ENCODE measurements around the gene FAM171A1.
"Not testable (repeated sequence)": the region's sequence is repeated elsewhere in the genome, so short reads cannot be mapped to it uniquely, and the experiment has no call there.

The FAM171A1 gene

DNA sequence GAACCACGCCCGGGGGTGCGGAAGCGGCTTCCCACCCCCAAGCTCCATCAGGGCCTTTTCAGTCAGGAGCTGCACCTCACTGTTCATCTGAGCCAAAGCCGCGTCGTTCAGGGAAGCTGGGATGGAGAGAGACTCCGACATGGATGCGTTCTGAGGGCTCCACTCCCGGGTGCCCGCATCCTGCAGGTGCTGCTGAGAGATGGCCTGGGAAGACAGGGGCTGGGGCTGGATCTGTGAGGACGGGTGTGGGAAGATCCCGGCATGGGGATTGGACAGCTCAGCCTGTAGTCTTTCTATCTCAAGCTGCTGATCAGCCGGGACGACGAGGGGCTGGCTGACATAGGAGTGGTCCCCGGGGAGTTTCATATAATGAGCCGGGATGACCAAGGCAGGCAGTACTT, 157.6 kb downstream of the FAM171A1 start:
- DNase-seq (ENCODE audit: low read depth in 1 of 2, low spot score in 1 of 2) = no peak

DNA sequence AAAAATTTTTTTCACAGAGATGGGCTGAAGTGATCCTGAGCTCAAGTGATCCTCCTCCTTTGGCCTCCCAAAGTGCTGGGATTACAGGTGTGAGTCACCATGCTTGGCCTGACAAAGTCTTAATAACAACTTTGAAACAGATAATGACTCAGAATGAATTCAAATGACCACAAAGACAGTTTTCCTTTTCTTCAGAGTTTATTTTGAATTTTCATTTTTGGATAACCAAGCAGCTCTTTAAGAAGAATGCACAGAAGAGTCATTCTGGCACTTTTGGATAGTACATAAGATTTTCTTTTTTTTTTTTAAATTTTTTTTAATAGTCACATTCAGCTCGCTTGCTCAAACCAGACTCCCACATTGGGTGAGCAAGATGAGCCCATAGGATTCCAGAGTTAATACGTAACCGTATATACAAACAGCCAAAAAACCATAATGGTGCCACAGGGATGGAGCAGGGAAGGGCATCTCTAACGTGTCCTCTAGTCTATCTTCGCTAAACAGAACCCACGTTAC, 159.6 kb downstream of the FAM171A1 start:
- no peak for DNase-seq (ENCODE audit: low read depth in 1 of 2, low spot score in 1 of 2)

DNA sequence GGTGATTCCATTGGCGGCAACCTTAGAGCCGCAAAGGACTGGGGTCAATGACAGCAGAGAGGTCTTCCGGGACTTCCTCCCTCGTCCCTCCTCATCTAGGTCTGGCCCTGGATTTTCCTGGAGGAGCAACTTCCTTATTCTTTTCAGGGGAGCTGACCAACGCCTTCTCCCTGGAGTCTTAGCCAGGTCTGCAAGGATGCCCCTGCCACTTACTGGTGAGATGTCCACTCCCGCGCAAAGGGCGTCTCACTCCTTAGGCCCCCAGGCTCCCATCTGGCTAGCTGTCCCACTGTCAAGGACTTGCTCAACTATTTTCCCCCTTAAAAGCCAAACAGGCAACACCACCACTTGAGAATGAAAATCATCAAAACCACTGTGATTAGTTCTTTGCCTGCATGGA, 160.6 kb downstream of the FAM171A1 start:
- no peak for DNase-seq (ENCODE audit: low read depth in 1 of 2, low spot score in 1 of 2)

DNA sequence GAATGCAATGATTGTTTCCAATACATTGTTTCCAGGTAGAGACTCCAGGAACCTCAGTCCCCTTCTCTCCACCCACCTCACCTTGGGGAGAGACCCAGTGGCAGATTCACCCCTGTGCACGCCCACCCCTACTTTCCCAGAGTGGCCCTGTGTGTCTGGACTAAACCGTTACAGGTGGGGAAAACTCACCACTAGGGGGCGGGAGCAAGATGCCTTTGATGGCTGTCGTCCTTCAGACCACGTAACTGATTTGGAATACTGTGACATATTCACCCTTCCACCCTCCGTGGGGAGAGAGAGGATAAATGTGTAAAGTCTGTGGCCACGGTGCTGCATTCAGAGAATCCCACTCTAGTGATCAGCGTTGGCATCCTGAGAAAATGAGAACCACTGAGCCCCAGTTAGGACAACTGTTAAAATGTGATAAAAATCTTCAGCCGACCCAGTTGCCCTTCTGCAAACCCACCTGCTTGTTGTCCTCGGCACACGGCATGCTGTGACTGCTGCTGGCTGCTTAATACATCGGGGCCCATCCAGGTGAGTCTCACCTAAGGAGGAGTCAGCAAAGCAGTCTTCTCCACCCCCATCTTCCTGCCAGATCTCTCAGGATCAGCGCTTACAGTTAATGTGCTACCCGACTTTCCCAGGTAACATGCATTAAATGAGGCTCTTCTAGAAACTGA, 161.1 kb downstream of the FAM171A1 start:
- peak; percentile 50 to 77 for DNase-seq (ENCODE audit: low read depth in 1 of 2, low spot score in 1 of 2)

DNA sequence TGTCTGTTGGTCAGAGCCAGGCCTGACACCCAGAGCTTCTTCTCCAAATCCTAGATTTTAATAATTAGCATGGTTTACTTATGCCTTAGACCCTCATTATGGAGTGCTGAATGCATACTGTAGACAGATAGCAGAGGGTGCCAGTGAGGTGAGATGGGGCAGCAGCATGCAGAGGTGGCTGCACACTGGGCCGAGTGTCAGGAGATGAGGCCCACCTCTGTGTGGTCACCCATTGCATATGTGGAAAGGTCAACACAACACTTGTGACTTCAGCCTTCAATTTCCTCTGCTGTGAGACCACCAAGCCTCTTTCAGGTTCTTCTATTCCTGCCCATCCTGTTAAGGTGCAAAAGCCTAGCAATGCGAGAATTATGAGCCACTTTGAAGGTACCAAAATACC, 162.9 kb downstream of the FAM171A1 start:
- no peak for DNase-seq (ENCODE audit: low read depth in 1 of 2, low spot score in 1 of 2)

DNA sequence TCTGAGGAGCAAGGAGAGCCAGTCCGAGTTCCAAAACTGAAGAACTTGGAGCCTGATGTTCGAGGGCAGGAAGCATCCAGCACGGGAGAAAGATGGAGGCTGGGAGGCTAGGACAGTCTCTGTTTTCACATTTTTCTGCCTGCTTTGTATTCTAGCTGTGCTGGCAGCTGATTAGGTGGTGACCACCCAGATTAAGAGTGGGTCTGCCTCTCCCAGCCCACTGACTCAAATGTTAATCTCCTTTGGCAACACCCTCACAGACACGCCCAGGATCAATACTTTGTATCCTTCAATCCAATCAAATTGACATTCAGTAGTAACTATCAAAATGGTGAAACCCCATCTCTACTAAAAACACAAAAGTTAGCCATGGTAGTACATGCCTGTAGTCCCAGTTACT, 163.7 kb downstream of the FAM171A1 start:
- not testable (repeated sequence) for DNase-seq (ENCODE audit: low read depth in 1 of 2, low spot score in 1 of 2)

DNA sequence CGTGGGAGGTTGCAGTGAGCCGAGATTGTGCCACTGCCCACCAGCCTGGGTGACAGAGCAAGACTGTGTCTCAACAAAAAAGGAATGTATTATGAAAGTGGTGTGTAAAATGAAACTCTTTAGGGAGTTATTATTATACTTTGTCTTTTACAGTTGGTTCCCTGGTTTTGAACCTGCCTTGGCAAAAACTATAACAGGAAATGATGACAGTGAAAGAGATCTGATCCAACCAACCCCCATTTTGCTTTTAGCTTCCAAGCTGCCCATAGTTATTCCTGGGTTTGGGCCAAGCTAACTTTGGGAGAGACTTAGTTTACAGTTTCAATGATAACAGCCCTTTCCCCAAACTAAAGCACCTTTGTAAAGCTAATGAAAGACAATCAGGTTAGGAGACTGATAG, 168.4 kb downstream of the FAM171A1 start:
- no peak for DNase-seq (ENCODE audit: low read depth in 1 of 2, low spot score in 1 of 2)

DNA sequence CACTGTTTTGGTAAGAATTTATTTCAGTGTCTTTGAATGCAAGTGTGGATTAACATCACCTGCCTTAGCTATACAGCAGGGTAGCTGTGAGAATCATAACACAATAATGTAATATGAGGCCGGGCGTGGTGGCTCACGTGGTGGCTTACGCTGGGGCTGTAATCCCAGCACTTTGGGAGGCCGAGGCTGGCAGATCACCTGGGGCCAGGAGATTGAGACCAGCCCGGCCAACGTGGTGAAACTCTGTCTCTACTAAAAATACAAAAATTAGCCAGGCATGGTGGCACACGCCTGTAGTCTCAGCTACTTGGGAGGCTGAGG, 168.8 kb downstream of the FAM171A1 start:
- not testable (repeated sequence) for DNase-seq (ENCODE audit: low read depth in 1 of 2, low spot score in 1 of 2)

DNA sequence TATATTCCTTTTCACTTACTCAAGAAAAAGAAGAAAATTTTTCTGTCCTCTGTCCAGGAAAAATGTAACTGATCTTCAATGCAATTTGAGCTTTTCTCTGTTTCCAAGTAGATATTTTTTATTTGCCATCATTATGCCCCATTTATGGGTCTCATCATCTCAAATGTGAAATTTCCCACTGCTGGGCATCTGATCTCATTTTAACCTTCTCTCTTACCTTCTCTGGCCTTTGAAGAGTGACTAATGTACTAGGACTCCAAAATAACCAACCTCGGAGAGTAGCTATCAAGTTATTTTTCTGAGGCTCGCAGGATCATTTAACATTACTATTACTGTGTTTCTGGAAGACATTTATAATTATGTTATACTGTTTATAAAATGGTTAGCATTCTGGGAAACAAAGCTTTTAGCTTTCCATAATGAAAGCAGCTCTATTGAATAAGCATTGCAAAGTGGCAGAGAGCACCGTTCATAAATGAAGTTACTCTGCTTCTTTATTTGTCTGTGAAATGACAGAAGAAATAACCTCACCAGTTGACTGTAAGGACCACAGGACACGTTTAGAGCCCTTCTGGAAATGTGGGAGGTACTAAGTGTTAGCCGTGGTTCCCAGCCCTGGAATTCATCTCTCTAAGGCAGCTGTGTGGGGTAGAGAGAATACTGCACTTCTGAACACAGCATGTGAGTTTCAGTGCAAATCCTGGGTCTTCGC, 169.3 kb downstream of the FAM171A1 start:
- no peak for DNase-seq (ENCODE audit: low read depth in 1 of 2, low spot score in 1 of 2)

DNA sequence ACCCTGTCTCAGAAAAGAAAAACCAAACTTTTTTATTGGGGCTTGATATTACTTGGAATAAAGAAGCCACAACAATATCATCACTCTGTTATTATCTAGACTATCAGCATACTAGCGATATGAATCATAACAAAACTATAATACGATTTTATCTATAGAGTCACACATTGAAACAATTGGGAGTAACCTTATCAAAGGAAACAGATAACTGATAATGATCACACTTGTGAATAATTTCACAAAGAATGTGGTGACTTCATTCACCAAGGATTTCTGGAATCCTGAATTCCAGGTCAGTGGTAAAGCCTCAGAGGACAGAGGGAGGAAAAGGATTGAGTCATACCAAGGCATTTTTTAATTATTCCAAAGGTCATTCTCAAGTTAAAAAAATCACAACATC, 170.5 kb downstream of the FAM171A1 start:
- no peak for DNase-seq (ENCODE audit: low read depth in 1 of 2, low spot score in 1 of 2)

DNA sequence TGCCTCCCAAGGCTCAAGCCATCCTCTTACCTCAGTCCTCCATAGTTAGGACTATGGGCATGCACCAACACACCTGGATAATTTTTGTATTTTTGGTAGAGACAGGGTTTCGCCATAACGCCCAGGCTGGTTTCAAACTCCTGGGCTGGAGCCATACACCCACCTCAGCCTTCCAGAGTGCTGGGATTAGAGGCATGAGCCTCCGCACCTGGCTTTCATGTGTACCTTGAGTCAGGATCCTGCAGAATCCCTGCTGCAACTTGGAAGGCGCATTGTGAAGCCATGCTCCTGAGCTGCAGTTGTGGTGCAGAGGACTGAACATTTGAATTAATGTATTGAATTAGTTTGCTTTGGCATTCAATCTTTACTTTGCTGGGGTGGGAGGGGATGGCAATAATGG, 173.2 kb downstream of the FAM171A1 start:
- DNase-seq (ENCODE audit: low read depth in 1 of 2, low spot score in 1 of 2) = no peak

DNA sequence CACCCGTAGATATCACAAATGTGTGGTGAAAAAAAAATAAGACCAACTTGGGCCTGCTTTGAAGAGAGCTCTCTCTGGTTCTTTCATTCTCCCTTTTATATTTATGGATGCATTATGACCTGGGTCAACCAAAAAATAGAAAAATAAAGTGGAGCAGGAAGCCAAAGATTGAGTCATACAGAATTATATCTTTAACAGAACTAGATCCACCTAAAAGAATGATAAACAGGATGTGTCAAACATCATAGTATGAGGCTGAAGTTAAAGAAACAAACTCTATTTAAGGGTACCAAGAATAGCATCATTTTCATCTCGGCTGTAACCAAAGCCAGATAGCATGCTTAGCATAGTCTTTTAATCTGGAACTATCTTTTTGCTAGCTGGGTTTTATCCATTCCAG, 173.8 kb downstream of the FAM171A1 start:
- no peak for DNase-seq (ENCODE audit: low read depth in 1 of 2, low spot score in 1 of 2)

DNA sequence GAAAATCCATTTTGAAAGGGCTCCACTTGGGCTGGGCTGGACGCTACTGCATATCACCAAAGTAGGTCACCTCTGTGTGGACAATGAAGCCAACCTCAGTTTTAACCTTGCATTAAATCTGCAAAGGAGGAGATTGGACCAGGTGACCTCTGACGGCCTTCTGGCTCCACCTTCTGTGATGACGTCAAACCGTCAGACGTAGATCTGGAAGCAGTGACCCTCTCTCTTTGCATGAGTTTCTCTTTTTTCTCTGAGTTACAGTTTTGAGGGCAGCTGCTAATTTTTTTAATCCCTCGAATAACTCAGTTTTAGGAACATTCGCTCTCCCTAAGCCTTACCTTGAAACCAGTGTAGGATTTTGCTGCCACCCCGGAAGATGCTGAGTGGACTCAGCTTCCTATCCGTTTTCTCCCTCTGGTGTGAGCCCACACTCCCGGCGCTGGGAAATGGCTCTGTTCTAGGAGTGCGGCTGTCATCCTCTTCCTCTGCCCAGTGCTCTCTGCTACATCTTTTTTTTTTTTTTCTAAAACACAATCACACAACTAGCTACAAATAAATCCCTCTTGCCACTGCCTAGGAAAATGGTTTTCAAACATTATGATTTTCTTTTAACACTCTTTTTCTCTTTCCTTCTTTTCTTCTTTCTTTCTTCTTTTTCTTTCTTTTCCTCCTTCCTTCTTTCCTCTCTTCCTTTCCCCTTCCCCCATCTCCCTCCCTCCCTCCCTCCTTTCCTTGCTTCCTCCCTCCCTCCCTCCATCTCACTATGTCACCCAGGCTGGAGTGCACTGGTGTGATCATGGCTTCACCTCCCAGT, 174.9 kb downstream of the FAM171A1 start:
- no peak for DNase-seq (ENCODE audit: low read depth in 1 of 2, low spot score in 1 of 2)

DNA sequence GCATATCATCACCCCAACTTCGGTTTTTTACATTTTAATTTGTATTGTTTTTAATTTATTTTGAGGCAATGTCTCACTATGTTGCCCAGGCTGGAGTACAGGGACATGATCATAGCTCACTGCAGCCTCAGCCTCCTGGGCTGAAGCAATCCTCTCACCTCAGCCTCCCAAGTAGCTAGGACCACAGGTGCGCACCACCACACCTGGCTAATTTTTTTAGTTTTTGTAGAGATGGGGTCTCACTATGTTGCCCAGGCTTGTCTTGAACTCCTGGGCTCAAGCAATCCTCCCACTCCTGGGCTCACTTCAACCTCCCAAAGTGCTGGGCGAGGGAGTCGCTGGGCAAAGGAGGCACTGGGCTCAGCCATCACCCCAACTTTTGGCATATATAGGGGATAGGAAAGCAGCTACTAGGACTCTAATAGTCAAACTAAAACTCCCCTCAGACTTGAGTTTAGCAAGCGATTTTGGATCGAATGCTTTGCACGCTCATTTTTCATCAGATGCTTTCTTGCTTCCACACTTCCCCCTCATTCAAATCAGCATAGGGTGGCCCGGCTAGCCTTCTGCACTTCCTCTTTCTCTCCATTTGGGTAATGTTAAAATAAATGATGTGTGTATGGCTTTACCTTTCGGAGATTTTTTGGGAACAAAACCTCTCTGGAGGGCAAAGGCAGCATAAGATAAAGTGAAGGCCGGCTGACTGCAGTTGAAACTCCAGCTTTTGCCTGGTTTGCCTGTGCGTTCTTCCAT, 181.8 kb downstream of the FAM171A1 start:
- DNase-seq (ENCODE audit: low read depth in 1 of 2, low spot score in 1 of 2) = no peak

DNA sequence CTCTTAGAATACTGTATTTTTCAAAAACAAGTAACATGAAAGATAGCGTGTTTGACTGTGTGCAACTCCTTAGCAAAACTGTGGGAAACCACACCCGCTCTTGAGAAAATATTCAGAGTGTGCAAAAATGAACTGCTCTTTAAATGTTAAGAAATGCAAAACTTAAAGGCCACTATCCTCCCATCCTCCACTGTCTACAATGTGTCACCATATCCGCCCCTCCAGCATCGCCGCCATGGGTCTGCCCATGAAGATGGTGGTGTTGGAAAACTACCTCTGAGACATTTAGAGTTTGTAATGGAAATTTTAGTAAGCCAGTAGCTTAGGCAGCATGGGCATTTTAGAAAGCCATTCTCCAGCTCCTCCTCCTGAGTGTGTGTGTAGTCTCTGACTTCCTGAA, 182.5 kb downstream of the FAM171A1 start:
- DNase-seq (ENCODE audit: low read depth in 1 of 2, low spot score in 1 of 2) = peak in 1 of 2 donors; percentile 25

DNA sequence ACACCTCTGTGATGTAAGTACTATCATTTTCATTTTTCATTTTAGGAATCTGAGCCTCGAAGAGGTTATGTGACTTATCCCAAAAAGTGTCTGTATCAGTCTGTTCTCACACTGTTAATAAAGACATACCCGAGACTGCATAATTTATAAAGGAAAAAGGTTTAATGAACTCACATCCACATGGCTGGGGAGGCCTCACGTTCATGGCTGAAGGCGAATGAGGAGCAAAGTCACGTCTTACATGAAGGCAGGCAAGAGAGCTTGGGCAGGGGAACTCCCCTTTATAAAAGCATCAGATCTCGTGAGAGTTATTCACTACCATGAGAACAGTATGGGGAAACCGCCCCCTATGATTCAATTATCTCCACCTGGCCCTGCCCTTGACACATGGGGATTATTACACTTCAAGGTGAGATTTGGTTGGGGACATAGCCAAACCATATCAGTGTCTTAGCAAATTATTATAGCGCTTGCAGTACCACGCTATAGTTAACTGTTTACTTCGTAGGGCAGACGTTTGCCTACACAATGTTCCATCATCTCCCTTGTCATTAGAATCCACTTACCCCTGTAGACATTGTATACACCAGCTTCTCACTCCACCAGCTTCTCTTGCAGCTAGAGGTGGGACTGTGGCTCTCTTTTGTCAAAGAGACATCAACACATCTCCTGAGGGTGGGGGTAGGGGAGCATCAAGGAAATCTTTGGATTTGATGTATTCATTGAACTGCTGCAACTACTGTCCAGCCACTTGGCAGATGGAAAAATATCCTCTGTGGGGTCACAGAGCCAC, 187.2 kb downstream of the FAM171A1 start:
- no peak for DNase-seq (ENCODE audit: low read depth in 1 of 2, low spot score in 1 of 2)

DNA sequence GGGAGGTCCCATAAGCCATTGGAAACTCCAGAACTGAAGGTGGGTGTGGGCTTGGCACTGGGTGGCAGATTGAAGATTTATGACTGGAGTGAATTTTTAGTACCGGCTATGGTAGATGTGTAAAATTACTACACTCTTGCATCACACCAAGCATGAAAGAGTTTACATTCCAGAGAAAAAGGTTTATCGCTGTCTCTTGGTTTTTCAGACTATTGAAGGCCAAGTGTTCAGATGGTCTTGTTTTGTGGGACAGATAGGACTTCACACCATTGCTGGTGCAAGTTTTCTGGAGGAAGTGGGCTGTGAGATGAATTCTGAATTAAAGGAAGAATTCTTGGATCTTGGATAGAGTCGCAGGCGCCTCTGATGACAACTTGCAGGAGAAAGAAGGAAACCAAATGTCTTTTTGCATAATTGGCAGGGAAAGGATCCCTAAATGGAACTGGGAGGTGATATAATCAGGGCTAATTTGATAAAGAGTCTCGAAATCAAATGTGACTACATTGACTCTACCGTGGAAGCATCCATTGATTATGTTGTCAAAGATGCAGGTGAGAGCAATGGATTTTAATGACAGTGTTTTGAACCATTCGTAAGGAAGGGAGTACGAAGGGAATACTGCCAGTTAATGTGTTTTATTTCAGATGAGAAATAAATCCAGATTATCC, 188.4 kb downstream of the FAM171A1 start:
- no peak for DNase-seq (ENCODE audit: low read depth in 1 of 2, low spot score in 1 of 2)

DNA sequence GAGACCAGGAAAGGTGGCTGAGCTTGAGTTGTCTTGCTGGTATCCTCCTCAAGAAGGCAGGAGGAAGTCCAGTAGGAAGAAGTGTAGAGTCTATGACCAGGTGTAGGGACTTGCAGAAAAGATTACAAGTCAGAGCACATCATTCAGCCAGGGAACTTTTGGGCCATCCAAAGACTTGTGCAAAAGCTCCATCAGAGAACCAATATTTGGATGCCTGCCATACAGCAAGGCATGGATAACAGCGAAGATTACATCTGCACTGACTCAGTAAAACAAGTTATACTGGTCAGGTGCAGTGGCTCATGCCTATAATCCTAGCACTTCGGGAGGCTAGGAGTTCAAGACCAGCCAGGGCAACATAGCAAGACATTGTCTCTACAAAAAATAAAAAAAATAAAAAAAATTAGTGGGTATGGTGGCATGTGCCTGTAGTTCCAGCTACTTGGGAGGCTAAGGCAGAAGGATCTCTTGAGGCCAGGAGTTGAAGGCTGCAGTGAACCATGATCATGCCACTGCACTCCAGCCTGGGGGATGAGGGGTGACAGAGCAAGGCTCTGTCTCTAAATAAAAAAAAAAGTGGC, 189.4 kb downstream of the FAM171A1 start:
- DNase-seq (ENCODE audit: low read depth in 1 of 2, low spot score in 1 of 2) = no peak

DNA sequence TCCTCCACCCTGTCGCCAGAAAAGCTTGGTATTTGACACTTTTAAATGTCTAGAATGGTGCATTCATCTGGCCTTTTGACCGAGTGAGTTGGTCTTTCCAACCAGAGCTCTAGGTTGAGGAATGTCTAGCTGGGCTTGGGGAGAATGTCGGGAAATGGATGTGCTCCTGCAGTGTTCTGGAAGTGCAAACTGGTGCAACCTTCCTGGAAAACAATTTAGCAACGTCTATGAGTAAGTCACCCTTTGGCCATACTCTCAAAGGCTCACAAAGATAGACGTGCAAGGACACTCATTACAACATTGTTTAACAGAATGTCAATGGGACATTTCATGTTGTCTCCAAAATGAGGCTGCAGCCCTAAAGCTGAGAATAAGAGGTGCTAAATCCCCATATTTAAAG, 190.4 kb downstream of the FAM171A1 start:
- no peak for DNase-seq (ENCODE audit: low read depth in 1 of 2, low spot score in 1 of 2)

DNA sequence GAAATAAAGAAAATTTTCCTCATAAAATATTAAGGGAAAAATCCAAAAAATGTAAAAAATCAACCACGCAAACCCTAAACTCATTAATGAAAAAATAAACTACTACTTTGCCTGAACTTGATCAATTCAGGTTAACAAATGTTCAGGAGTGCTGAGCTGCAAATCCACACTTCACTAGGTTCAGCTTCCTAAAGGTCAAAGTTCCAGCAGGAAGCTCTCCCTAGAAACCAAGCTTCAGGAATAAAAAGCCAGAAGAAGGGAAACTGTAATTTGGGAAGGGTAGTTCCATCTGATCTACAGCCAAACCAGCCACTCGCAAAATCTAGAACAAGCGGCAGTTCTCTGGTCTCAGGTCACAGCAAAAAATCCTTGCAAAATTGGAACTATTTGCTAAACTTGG, 194.8 kb downstream of the FAM171A1 start:
- DNase-seq (ENCODE audit: low read depth in 1 of 2, low spot score in 1 of 2) = no peak

Measured in activated CD4-positive, alpha-beta T cell treated with anti-CD3 and anti-CD28 coated beads, Interleukin-2, amount 50 U/mL, for 24 hours (primary cell).